Dermis blood vessel endothelial cell (primary cell): Measurements from ENCODE around the gene TOM1L2. TPM values are rescaled to one million over a fixed set of nuclear protein-coding genes. Genes with fewer than 3 reads are reported as not detected.
A peak's percentile ranks its signal among the peaks of the same experiment; 100 is the strongest.

Experiments
- DNase-seq: peaks from one replicate; pipeline ENCODE4 v3.0.0; 2010
- total RNA-seq: library from RNA; depleted of rRNA; stranded (reverse); fragments of >200 nt; gene quantifications from 2 replicates; pipeline ENCODE4 v1.2.3, GENCODE V29; 2014

The TOM1L2 gene
- total RNA-seq, 1 donor from 2014 or later: 21.6 TPM

DNA sequence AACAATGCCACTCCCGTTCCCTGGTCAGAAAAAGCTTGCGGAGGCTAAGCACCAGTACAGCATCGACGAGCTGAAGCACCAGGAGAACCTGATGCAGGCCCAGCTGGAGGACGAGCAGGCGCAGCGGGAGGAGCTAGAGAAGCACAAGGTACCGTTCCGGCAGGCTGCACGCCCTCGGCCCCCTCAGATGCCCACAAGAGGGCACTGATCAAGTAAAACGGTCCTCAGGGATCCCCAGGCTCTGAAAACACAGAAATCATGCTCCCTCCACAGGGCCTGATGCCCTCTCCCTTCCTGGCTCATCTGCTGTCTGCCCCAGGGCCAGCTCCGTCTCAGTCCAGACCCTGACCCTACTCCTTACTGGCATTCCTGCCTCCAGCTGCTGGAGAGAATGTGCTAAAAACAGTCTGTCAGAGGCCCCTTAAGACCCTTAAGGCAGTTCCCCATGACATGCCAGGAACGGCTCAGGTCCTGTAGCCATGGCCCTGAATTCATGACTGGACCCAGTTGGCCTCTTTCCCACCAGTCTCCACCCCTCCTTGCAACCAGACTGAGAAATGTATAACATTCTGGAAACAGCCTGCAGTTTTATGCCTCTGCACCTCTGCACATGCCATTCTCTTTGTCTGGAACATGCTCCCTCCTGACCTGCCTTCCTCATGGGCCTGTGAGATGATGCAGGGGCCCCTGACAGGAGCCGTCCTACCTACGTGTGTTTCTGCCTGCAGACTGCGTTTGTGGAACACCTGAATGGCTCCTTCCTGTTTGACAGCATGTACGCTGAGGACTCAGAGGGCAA is 22.3 kb upstream of the TOM1L2 start:
- DNase-seq: peak; percentile 50

DNA sequence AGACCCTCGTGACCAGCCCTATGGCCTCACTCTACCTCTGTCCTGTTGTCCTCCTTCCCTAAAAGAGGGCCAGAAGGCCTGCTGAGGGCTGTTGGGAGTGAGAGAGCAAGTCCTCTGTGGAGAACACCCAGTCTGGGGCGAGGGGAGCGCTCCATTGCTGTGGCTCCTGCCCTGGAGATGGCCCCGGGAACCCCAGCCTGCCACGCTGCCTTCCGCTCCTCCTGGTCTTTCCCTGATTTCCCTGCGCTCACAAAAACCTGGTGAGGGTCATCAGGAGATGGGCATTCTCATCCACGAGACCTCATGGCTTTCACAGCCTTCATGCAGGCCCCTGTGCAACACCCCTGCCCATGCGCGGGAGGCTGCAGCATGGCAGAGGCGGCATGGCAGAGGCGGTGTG is 21.7 kb upstream of the TOM1L2 start:
- no peak for DNase-seq

DNA sequence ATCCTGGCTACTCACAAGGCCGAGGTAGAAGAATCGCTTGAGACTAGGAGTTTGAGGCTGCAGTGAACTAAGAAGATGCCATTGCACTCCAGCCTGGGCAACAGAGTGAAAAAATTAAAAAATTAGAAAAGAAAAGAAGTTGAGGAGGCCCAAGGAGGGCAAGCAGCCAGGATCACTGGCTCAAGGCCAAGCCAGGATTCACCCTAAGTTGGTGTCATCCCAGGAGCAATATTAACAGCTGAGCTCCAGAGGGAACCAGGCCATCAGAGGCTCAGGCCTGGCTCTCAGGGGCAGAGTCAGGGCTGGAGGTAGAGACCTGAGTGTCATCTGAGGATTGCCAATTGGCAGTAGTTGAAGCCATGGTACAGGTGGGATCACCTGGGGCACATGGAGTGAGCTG is 21.2 kb upstream of the TOM1L2 start:
- no peak for DNase-seq

GRCh38 chr17:17990282-17990681 is 18.1 kb upstream of the TOM1L2 start:
- DNase-seq: no peak

DNA sequence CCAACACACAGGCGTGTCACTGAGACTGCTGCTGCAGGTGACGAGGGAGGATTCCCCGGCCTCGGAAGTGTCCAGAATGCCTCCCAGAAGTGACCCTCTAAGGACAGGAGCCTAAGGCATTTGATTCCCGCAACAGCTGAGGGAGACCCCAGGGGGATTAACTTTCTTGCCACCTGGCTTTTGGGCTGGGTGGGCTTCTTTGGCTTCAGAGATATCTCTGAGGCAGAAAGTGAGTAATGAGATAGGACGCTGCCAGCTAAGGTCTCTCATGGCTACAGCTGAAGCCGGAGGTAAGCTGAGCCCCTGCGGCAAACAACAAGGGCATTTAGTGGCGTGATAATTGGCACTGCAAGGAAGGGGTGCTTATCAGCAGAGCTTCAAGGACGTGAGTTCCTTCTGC is 17.4 kb upstream of the TOM1L2 start:
- DNase-seq: no peak

DNA sequence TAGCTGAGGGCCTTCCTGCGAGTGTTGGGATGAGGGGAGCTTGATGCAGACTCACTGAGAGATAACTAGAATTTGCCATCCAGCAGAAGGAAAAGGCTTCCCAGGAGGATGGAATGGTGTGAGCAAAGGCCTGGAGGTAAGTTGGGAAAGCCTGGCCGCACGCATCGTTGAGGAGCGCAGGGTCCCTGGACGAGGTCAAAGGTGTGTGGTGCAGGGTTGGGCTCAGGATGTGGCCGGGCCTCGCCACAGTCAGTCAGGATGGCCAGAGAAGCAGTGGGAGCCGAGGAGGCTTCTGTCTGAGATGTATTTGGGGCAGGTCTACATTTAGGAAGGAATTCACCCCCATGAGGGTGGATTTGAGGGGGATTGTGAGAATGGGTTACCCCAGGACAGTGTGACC is 16.9 kb upstream of the TOM1L2 start:
- DNase-seq: no peak

DNA sequence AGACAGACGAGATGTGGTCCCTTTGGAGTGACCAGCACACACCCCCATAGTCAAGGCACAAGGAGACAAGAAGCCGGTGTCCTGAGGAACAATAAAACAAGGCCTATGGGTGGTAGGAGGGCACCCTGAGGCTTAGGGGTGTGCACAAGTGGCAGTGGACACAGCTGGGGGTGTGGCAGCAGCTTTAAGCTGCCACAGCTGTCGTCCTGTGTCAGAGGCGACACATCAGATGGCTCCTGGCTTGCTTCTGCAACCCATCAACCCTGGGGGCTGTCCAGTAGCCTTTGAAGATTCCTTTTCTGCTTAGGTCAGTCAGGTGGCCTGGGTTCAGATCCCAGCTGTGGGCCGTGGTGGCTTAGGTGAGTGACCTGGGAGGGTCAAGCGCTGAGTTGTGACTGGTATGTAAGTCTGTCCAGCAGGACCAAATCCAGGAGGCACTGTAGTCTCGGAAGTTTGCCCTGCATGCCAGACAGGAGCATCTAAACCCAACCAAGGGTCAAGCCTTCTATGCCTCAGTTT is 16.3 kb upstream of the TOM1L2 start:
- no peak for DNase-seq

- no peak for DNase-seq
Measured at GRCh38 chr17:17987901-17988300, 15.7 kb upstream of the TOM1L2 start.

GRCh38 chr17:17987187-17987896 is 15.1 kb upstream of the TOM1L2 start:
- no peak for DNase-seq

DNA sequence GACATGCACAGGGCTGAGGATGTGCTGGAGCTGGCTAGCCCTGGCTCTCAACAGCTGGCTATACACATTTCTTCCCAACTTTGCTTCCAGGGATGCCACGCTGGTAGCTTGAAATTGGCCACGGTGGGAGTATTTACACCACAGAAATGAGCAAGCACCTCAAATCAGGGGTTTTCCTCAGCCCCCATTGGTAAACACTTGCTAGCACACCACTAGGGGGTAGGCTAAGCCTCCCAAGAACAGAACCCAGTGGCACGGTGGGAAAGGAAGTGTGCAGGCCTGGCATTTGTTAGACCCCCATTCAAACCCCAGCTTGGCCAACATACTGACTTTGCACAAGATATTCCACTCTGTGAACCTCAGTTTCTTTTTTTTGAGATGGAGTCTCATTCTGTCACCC is 13.4 kb upstream of the TOM1L2 start:
- DNase-seq: peak; percentile 38

DNA sequence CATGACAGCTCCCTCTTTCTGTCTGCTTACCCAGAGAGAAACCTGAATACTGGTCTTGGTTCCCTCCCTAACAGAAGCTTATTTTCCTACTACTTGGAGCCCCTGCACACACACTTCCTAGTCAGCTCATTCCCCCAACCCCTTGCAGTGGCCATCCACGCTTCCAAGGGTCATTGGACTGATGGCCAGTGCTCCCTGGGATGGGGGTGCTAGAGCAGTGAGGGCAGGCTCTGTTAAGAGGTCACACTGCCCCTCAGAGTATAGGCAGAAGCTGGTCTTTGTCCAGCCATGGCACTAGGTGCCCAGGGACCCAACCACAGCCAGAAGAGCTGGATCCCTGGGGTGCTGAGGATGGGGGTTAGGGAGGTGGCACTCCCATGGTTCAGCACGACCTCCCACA is 13.0 kb upstream of the TOM1L2 start:
- no peak for DNase-seq

GRCh38 chr17:17983776-17984175 is 11.6 kb upstream of the TOM1L2 start:
- DNase-seq: no peak

- DNase-seq: no peak
Measured at GRCh38 chr17:17983376-17983775, 11.2 kb upstream of the TOM1L2 start.

DNA sequence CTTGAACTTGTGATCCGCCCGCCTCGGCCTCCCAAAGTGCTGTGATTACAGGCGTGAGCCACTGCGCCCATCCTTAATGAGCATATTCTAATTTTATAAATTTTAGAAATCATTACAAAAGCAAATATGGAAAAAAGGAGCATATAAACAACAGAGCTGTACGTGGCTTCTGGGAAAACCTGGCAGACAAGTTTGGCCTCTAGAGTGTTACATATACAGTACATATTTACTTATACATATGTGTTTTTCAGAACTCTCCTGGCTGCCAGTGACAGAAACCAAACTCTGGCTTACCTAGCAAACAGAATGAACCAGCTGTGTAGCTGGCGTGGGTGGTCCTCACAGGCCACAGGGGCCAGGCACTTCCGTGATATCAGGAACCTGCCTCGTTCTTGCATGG is 10.6 kb upstream of the TOM1L2 start:
- DNase-seq: no peak

- DNase-seq: no peak
Measured at GRCh38 chr17:17981330-17981729, 9.1 kb upstream of the TOM1L2 start.

- DNase-seq: no peak
Measured at GRCh38 chr17:17979778-17980177, 7.6 kb upstream of the TOM1L2 start.

GRCh38 chr17:17978481-17979424 is 6.6 kb upstream of the TOM1L2 start:
- no peak for DNase-seq

DNA sequence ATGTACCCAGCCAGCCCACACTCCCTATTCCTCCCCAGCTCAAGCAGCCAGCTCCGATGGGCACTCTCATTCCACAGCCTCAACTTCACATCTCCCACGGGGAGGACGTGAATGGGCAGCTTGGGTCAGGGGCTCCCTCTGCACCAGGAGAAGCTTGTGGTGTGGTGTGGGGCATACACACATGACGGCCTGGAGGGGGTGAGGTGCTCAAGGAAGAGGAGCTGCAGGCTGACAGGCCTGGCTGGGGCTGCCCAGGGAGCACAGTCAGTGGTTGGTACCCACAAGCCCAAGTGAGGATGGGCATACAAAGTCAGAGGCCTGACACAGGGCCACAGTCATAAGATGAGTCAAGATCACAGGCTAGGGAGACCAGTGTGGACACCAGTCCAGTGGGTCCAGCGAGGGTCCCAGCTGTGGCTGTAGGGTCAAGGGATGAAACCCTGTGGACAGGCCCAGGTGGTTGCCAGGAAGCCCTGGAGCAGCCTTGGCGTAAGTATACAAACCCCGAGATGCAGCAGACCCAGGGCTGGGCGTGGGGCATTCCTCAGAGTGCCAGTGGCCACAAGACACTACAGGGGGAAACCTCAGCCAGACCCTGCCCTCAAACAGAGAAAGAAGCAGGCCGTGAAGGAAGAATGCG is 4.9 kb upstream of the TOM1L2 start:
- no peak for DNase-seq

GRCh38 chr17:17975436-17975835 is 3.2 kb upstream of the TOM1L2 start:
- DNase-seq: no peak

DNA sequence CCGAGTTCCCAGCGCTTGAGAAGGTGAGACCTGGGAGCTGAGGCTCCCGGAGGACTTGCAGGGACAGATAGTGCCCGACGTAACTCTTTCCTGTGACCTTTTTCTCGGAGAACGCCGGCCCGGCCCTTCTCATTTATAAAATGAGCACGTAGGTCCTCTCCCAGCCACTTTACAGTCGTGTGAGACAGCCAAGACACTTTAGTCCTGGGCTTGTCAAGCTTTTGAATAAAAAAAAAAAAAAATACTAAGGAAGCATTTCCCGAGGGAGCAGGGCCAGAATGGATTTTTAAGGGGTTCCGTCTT is 703 bp upstream of the TOM1L2 start:
- no peak for DNase-seq

DNA sequence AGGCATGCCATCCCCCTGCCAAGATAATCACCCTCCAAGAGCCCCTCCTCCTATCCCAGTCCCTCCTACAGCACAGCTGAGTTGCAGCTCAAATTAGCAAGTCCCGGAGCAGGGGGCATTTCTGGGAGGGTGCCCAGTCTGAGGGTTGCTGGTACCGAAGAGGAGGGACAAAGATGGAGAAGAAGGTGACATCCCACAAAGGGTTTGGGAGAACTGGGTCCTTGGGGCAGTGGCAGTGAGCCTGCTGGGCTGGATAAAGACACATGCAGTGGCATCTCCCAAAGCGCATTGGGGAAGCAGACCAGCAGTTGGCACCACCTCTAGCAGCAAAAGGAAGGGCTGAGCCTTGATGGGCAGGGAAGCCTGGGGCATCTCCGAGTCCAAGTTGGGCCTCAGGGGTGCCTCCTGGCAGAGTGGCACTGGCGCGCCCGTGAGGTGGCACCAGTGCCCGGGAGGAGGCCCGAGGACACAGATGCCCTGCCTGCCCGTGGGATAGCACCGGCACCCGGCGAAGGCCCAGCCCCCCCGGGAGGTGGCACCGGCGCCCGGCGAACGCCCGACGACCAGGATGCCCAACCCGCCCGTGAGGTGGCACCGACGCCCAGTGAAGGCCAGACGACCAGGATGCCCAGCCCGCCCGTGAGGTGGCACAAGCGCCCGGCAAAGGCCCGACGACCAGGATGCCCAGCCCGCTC is 622 bp downstream of the TOM1L2 start:
- peak; percentile 19 for DNase-seq
